Ascending aorta (tissue), 2 donors: ENCODE data around the gene OR2D2. TPM values are rescaled to one million over a fixed set of nuclear protein-coding genes. Genes with fewer than 3 reads are reported as not detected.
"Not testable (repeated sequence)": the region's sequence is repeated elsewhere in the genome, so short reads cannot be mapped to it uniquely, and the experiment has no call there.

Experiments
- DNase-seq, 2 donors: peaks; one replicate each; pipeline ENCODE4 v3.0.0-alpha.2; 2019; ENCODE audit warnings: low spot score in 2 of 2
- H3K27ac ChIP-seq, 2 donors: fragments of 200-600 bp; sonication (generic); one replicate each; pipeline ENCODE4 v1.5.1; 2016 to 2017; ENCODE audit warnings: mild to moderate bottlenecking in 1 of 2
- H3K27me3 ChIP-seq: fragments of 200-600 bp; sonication (generic); one replicate; pipeline ENCODE4 v1.5.1; 2017
- H3K36me3 ChIP-seq, 2 donors: fragments of 200-600 bp; sonication (generic); one replicate each; pipeline ENCODE4 v1.5.1; 2016
- H3K4me1 ChIP-seq, 2 donors: fragments of 200-600 bp; sonication (generic); one replicate each; pipeline ENCODE4 v1.5.1; 2016 to 2017; ENCODE audit warnings: mild to moderate bottlenecking in 1 of 2
- H3K4me3 ChIP-seq, 2 donors: fragments of 200-600 bp; sonication (generic); one replicate each; pipeline ENCODE4 v1.5.1; 2016 to 2017; ENCODE audit warnings: mild to moderate bottlenecking in 1 of 2
- H3K9me3 ChIP-seq, 2 donors: fragments of 200-600 bp; sonication (generic); one replicate each; pipeline ENCODE4 v1.5.1; 2016
- CTCF ChIP-seq, 3 experiments: fragments of 200-600 bp in 2 of 3; fragments of 450-650 bp in 1 of 3; sonication (generic) in 2 of 3; IDR thresholded peaks; one replicate each; pipeline ENCODE4 v1.5.1; 2016 to 2019; ENCODE audit warnings: antibody characterized with exemption in 3 of 3, mild to moderate bottlenecking in 1 of 3, moderate library complexity in 1 of 3
- intact Hi-C: fragments of 100-400 bp; cut with DNase I; formaldehyde crosslinking; loops from one replicate; pipeline ENCODE4 v1.15.1; 2023
- total RNA-seq: library from RNA; depleted of rRNA; stranded (reverse); fragments of >200 nt; gene quantifications from one replicate; pipeline ENCODE4 v1.1.0, GENCODE V29; 2016

Gene OR2D2
- total RNA-seq, 1 donor from 2014 or later, result not detected

GRCh38 chr11:6895010-6895409, 2.7 kb upstream of the OR2D2 start:
- no peak overlapping the region for H3K4me3 ChIP-seq
- H3K27me3 ChIP-seq, result no peaks in the 10 kb centered on the region
- intact Hi-C loops, result no loop called here
- no peaks in the 10 kb centered on the region for H3K36me3 ChIP-seq
- no peak for DNase-seq
- no peaks in the 10 kb centered on the region for H3K4me1 ChIP-seq
- TF ChIP-seq CTCF (IDR thresholded peaks at IDR 0.05), result no peak
- no peak overlapping the region for H3K27ac ChIP-seq
- H3K9me3 ChIP-seq, result no peaks in the 10 kb centered on the region

GRCh38 chr11:6894097-6894496, 1.8 kb upstream of the OR2D2 start:
- Histone ChIP-seq H3K4me1 (no peaks in the 10 kb centered on the region), H3K27ac (no peak overlapping the region), H3K36me3 (no peaks in the 10 kb centered on the region), H3K4me3 (no peak overlapping the region), H3K9me3 (no peaks in the 10 kb centered on the region), H3K27me3 (no peaks in the 10 kb centered on the region)
- intact Hi-C loops, result no loop called here
- no peak for DNase-seq
- TF ChIP-seq CTCF (IDR thresholded peaks at IDR 0.05), result no peak

- intact Hi-C loops, result no loop called here
- H3K27me3 ChIP-seq, result no peaks in the 10 kb centered on the region
- H3K4me1 ChIP-seq, result no peaks in the 10 kb centered on the region
- H3K27ac ChIP-seq, result no peak overlapping the region
- no peak overlapping the region for H3K4me3 ChIP-seq
- no peak for TF ChIP-seq CTCF (IDR thresholded peaks at IDR 0.05)
- no peaks in the 10 kb centered on the region for H3K9me3 ChIP-seq
- DNase-seq, result no peak
- no peaks in the 10 kb centered on the region for H3K36me3 ChIP-seq
These were observed 2.5 kb downstream of the OR2D2 start for GRCh38 chr11:6889835-6890234.

GRCh38 chr11:6888830-6889229, 3.5 kb downstream of the OR2D2 start:
- Histone ChIP-seq H3K27ac (no peak overlapping the region), H3K4me3 (no peak overlapping the region), H3K36me3 (no peaks in the 10 kb centered on the region), H3K9me3 (no peaks in the 10 kb centered on the region), H3K27me3 (no peaks in the 10 kb centered on the region), H3K4me1 (no peaks in the 10 kb centered on the region)
- TF ChIP-seq CTCF (IDR thresholded peaks at IDR 0.05), result no peak
- intact Hi-C loops, result no loop called here
- DNase-seq, result no peak

GRCh38 chr11:6887711-6888110, 4.6 kb downstream of the OR2D2 start:
- H3K9me3 ChIP-seq, H3K36me3 ChIP-seq, DNase-seq, H3K4me3 ChIP-seq, intact Hi-C loops, H3K27ac ChIP-seq, H3K4me1 ChIP-seq, H3K27me3 ChIP-seq: not testable (repeated sequence)

- intact Hi-C loops, result no loop called here
- Histone ChIP-seq H3K27me3 (no peaks in the 10 kb centered on the region), H3K4me1 (no peaks in the 10 kb centered on the region), H3K36me3 (no peaks in the 10 kb centered on the region), H3K4me3 (no peak overlapping the region), H3K9me3 (no peaks in the 10 kb centered on the region), H3K27ac (no peak overlapping the region)
- no peak for TF ChIP-seq CTCF (IDR thresholded peaks at IDR 0.05)
- DNase-seq, result no peak
These were observed 9.5 kb downstream of the OR2D2 start for GRCh38 chr11:6882751-6883150.
